ENCODE data around the gene TGFBR3.

DNA sequence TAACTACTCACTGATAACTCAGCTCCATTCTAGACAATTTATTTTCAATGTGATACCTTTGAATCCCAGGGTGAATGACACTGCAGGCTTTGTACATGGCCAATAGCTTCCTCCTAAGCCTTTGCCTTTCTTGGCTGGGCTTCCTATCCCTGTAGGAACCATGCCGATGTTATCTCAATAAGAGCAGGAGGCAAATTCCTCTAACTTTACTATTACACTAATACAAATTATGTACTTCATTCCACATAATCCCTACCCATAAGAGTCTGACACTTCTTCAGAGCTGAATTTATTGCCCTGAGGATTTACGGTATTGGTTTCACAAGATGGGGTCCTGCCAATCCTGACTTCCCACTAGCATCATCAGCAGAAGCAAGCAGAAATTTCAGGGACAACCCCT lies 14.0 kb downstream of the TGFBR3 start:
- TF ChIP-seq, protein P1, sequence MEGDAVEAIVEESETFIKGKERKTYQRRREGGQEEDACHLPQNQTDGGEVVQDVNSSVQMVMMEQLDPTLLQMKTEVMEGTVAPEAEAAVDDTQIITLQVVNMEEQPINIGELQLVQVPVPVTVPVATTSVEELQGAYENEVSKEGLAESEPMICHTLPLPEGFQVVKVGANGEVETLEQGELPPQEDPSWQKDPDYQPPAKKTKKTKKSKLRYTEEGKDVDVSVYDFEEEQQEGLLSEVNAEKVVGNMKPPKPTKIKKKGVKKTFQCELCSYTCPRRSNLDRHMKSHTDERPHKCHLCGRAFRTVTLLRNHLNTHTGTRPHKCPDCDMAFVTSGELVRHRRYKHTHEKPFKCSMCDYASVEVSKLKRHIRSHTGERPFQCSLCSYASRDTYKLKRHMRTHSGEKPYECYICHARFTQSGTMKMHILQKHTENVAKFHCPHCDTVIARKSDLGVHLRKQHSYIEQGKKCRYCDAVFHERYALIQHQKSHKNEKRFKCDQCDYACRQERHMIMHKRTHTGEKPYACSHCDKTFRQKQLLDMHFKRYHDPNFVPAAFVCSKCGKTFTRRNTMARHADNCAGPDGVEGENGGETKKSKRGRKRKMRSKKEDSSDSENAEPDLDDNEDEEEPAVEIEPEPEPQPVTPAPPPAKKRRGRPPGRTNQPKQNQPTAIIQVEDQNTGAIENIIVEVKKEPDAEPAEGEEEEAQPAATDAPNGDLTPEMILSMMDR (IDR thresholded peaks at IDR 0.05; ENCODE audit: low read depth, low read length), result no peak
- no peak for TF ChIP-seq EZH2phosphoT487 (IDR thresholded peaks at IDR 0.05; ENCODE audit: low read depth)

Measured in OCI-LY3 (cell line).